Esophagus squamous epithelium (tissue), 4 donors: Measurements from ENCODE around the gene LAMB3.

Source experiments
- CTCF ChIP-seq, 6 experiments: fragments of 450-650 bp in 4 of 6; fragments of 200-600 bp in 2 of 6; sonication (generic) in 2 of 6; IDR thresholded peaks; one replicate each; pipeline ENCODE4 v1.5.1; 2016 to 2019; ENCODE audit warnings: antibody characterized with exemption in 6 of 6, mild to moderate bottlenecking in 4 of 6, moderate library complexity in 4 of 6
- POLR2A ChIP-seq, 4 donors: fragments of 450-650 bp; IDR thresholded peaks; one replicate each; pipeline ENCODE4 v1.6.1; 2017; ENCODE audit warnings: antibody characterized with exemption in 4 of 4, mild to moderate bottlenecking in 4 of 4, moderate library complexity in 3 of 4

GRCh38 chr1:209652121-209652735 lies at the start of gene LAMB3:
- TF ChIP-seq CTCF (IDR thresholded peaks at IDR 0.05) (no peak), POLR2A (IDR thresholded peaks at IDR 0.05) (peak in 2 of 4 donors; percentile 38 to 49)
